Measurements from ENCODE around the gene TRIM38.

DNA sequence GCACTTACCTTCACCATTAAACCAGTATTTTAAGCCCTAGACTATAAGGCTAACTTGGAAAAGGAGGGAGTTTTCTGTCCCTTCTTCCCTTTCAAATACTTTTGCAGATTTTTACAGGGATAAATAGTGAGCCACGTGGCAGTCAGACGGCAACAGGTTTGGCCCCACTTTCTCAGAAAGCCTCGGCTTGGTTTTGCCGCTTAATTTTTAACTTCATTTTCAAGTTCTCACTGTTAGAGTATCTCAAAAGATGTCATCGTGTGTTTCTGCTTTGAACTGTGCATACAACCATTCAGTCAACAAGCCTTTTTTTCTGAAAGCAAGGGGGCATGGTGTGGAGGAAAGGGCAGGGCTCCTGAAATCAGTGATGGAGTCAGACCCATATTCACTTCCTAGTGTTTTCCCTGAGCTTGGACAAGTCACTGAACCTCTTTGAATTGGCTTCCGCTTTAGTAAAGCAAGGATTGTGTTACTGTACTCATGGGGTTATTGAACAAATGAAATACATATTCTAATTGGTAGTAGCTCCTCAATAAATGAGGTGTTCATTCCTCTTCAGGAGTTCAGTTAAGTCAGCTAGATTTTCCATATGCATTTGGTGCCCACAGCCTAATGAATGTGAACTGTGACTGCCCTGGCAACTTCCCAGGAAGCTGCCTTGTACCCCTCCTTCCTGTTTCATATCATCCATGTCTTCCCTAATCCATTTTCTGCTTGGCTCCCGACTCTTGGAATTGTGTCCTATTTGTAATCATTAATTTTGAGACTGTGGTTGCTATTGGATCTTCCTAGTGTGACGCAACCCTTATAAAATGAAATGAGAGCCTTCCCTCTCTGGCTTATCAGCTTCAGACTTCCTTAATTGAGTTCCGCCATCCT is 31.8 kb upstream of the TRIM38 start, which contains the start of gene SLC17A2:
- TF ChIP-seq CTCF (IDR thresholded peaks at IDR 0.05; ENCODE audit: borderline replicate concordance, extremely low read depth, low read length, poor library complexity, severe bottlenecking), result no peak
- no peak for TF ChIP-seq EZH2 (IDR thresholded peaks at IDR 0.05; ENCODE audit: borderline replicate concordance, low read depth, low read length, severe bottlenecking)

Measured in DND-41 (cell line).